D721Med (cell line): ENCODE measurements around the gene VSNL1.

Experiments
- DNase-seq: peaks from one replicate; pipeline ENCODE4 v3.0.0; 2011; ENCODE audit warnings: low spot score; ENCODE audit not compliant: insufficient read length
- FAIRE-seq: peaks from 2 replicates; lab custom pipeline; 2011; peaks lifted over from hg19 to GRCh38; lab: Jason Lieb, UNC
- CTCF ChIP-seq: IDR thresholded peaks from 2 replicates; pipeline ENCODE4 v1.5.1; 2012; ENCODE audit warnings: mild to moderate bottlenecking, control low read depth; ENCODE audit not compliant: insufficient read depth; ENCODE audit errors: missing control alignments

Gene VSNL1

GRCh38 chr2:17573085-17573803 is 32.7 kb downstream of the VSNL1 start:
- no peak for TF ChIP-seq CTCF
- DNase-seq = no peak
- no peak for FAIRE-seq

- TF ChIP-seq CTCF = no peak
These were observed 33.3 kb downstream of the VSNL1 start for GRCh38 chr2:17573804-17574175.

GRCh38 chr2:17574406-17575073 is 34.0 kb downstream of the VSNL1 start:
- DNase-seq = no peak
- TF ChIP-seq CTCF = no peak
- FAIRE-seq = no peak

More at GRCh38 chr2:17573804-17574175, 33.3 kb downstream of the VSNL1 start:
- no peak for DNase-seq
- no peak for FAIRE-seq

GRCh38 chr2:17576802-17577201 is 36.3 kb downstream of the VSNL1 start:
- no peak for FAIRE-seq
- no peak for DNase-seq
- TF ChIP-seq CTCF = no peak

GRCh38 chr2:17578466-17578928 is 38.0 kb downstream of the VSNL1 start:
- TF ChIP-seq CTCF = no peak
- no peak for FAIRE-seq
- no peak for DNase-seq

- TF ChIP-seq CTCF = no peak
- FAIRE-seq (no peak), DNase-seq (no peak)
These were observed 39.3 kb downstream of the VSNL1 start for GRCh38 chr2:17579605-17580318.
